ENCODE results near the gene ATN1.

Gene ATN1

GRCh38 chr12:6979021-6979420, 51.3 kb downstream of the ATN1 start:
- no peak for DNase-seq

DNA sequence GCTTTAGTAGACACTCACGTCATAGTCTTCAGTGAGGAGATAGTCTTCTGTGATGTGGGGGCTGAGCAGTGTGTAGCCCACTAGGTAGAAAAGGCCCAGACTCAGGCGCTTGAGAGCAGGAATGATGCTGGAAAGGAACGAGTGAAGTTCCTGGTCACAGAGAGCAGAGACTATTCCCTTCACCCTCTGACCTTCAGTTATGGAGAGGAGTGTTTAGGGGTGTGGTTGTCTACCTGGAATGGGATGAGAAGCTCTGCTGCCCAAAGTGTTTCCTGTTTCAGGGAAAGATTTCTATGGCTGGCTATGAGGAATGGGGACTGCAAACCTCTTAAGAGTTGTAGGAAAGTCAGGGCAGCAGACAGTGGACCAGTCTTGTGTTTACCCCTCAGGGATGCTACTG, 51.7 kb downstream of the ATN1 start:
- no peak for DNase-seq

DNA sequence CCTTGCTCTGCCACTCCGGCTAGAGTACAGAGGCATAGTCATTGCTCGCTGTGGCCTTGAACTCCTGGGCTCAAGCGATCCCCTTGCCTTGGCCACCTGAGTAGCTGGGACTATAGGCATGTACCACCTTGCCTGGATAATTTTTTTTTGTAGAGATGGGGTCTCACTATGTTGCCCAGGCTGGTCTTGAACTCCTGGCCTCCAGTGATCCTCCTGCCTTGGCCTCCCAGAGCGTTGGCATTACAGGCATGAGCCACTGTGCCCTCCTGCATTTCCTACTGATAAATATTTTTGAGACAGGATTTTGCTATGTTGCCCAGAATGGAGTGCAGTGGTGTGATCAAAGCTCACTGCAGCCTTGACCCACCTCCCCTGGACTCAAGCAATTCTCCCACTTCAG, 52.3 kb downstream of the ATN1 start:
- DNase-seq, result no peak

DNA sequence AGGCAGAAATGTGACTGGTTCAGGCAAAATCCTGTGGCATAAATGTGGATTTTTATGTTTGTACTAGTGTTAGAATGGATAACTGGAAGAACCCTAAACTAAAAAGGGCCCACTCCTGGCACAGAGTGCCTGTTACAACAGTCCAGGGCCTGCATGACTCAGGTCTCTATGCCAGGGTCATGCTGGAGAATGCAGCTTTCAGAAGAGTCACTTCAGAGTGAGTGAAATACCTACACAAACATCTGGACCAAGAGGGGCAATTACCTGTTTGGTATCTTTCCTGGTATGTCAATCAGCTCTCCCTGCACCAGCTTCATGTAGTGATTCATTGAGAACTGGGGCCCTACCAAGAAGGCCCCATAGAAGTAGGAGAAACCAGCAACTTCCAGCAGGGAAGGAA, 53.0 kb downstream of the ATN1 start:
- no peak for DNase-seq

GRCh38 chr12:6981152-6982052, 53.6 kb downstream of the ATN1 start:
- DNase-seq, result no peak

DNA sequence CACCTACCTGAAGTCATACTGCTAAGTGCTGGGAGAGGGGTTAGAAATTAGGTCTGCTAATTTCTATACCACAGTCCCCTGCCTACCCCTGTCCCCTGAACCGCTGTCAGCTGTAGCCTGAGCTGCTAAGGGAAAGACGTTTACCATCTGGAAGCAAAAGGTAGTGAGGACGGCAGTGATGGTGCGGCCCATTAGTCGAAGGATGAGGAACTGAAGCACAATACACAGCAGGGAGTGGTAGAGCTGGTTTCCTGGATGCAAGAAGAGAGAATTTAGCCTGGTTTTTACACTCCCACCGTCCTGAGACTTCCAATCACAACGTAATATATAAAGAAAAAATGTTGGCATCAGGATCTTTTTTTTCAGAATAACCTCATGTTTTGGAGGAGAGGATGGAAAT, 54.8 kb downstream of the ATN1 start:
- DNase-seq, result no peak

GRCh38 chr12:6987956-6988553, 60.3 kb downstream of the ATN1 start:
- DNase-seq, result no peak
